A549 treated with Hydrocortisone at 1 μM for 4 hours (cell line): ENCODE data around the gene YPEL4. TPM values are rescaled to one million over a fixed set of nuclear protein-coding genes. Genes with fewer than 3 reads are reported as not detected.

ENCODE experiments used
- total RNA-seq: library from RNA; stranded (reverse); fragments of 200-300 nt; extraction: Qiagen RNA extraction; gene quantifications from 5 replicates; pipeline ENCODE4 v1.2.3, GENCODE V29; 2022

YPEL4 gene, protein sequence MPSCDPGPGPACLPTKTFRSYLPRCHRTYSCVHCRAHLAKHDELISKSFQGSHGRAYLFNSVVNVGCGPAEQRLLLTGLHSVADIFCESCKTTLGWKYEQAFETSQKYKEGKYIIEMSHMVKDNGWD
- total RNA-seq, result 0.18 to 0.39 TPM (median 0.28 TPM) in 5 replicates

DNA sequence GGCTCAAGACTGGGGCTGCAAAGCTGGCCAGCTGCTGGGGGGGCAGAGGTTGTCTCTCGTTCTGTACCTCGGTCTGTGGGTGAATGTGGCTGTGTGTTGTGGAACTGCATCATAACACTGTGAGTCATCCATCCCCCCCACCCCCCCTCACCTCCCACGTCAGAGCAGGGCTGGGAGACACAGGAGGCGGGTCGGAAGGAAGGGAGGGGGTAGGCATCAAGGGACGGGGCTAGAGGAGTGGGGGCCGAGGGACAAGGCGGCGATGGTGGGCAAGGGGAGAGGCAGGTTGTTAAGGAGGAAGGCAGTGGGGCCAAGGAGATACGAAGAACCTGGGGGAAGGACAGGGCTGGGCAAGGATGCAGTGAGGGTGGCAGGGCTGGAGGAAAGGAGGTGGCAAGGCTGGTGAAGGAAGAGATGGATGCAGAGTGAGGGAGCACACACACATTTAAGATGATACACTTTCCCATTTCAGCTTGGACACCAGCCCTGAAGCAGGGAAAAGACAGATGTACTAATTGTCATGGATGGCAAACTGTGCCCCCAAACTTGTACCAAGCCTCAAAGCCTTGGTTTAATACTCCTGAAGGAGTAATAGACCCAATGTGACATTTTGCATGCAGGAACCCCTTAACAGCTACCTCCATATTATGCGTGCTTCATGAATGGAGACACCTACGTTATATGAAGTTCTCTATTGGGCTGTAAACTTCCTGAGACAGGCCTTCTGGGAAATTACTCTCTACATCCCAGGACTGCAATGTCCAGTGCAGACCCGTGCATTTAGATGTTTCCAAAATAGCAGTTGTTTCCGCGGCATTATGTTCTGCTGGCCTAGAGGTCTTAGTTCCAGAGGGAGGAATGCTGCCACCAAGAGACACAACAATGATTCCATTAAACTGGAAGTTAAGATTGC, at the start of gene YPEL4:
TSS of gene YPEL4 (minus strand) at position 87 of the 913 bp plus-strand sequence. CDS start 2,805 bp downstream, outside the sequence.

DNA sequence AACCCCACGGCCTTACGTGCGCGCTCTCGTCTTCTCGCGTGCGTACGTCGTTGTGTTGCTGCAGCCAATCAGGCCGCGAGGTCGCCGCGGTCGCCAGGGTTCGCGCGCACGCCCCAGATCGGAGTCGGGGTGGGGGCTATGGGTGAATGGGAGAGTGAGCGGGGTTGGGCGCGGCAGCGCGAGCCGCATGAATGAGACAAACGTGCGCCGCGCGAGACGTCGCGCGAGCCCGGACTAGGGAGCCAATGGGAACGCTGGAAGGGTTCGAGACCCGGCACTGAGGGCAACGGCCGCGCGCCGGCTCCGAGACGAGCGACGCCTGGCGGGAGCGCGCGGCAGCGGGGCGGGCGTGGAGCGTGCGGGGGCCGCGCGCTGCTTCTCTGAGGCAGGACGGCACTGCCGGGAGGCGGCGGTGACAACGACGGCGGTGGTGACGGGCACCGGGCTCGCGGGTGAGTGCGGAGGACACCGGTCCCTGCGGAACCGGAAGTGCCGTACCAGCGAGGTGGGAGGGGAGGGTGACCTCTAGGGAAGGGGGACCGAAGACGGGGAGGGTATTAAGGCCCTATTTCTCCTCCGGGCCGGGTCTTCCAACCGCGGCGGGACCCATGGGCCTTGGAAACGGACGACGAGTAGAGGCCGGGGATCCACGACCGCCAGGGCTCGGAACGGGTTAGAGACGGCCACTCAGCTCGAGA, 18.2 kb upstream of the YPEL4 start, which contains the start of gene ZDHHC5:
TSS of gene ZDHHC5 (plus strand) at position 379 of the 698 bp plus-strand sequence. CDS start 4,977 bp downstream, outside the sequence.

DNA sequence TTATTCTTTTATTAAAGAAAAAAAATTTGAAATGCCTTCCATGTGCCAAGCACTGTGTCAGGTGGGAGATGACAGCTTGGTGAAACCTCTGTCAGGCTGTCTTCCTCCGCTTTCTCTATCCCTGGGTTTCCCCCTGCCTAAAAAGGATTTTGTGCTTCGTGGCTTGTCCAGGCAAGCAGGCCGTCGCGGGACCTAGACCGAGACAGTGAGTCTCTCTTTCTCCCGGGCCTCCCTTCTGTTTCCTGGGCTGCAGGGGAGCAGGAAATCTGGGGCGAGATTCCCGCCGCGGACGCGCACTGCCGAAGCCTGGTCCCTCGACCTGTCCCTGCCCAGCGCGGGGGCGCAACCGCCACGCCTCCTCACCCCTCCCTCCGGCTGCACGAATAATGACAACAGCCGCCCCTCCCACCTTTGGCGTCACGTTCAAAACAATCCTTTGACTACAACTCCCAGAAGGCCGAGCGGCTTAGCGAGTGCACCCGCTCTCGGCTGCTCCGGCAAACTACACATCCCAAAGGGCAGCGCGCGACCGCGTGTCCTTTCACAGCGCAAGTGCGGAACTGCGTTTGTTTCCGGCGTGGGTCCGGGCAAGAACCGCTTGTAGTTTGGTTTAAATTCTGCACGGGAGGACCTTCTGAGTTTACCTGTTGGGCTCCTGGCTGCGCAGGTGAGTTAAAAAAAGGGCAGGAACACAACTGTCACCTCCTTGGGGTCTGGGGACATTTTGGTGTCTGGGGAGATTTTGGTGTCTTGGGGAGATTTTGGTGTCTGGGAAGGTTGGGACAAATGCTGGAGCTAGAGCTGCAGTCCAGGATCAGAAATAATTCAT, 7.7 kb upstream of the YPEL4 start, which contains the start of gene CLP1:
TSS of gene CLP1 (plus strand) at position 569 of the 829 bp plus-strand sequence. CDS start 1,715 bp downstream, outside the sequence.

DNA sequence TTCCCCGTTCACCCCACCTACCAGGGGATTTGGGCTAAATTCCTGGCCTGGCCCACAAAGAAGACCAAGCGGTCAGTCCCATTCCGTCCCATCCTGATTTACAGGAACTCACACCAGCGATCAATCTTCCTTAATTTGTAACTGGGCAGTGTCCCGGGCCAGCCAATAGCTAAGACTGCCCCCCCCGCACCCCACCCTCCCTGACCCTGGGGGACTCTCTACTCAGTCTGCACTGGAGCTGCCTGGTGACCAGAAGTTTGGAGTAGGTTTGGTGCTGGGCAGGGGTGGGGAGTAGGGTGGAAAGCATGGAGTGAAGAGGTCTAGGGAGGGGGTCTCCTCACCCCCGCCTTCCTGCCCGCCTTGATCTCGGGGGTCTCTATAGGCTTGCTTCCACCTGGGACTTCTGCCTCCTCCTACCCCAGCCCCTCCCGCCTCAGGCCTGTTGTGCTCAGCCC, 52.2 kb downstream of the YPEL4 start, which contains the start of gene SERPING1:
TSS of gene SERPING1 (plus strand) at position 225 of the 455 bp plus-strand sequence. CDS start 586 bp downstream, outside the sequence.

Other genes with a start within 250 kb of the YPEL4 start
- 0.33 to 0.85 TPM (median 0.53 TPM) in 5 replicates for gene SLC43A3, start 222.8 kb downstream of the YPEL4 start, total RNA-seq
- gene RTN4RL2, start 189.4 kb downstream of the YPEL4 start, total RNA-seq, result 49.3 to 87.5 TPM (median 82.4 TPM) in 5 replicates
- gene SLC43A1, start 134.2 kb downstream of the YPEL4 start, total RNA-seq, result 2.1 to 2.7 TPM (median 2.4 TPM) in 5 replicates
- gene TIMM10, start 119.2 kb downstream of the YPEL4 start, total RNA-seq, result 142 to 175 TPM (median 153 TPM) in 5 replicates
- gene SMTNL1, start 112.3 kb downstream of the YPEL4 start, total RNA-seq, result not detected in 5 replicates
- gene UBE2L6, start 82.2 kb downstream of the YPEL4 start, total RNA-seq, result 36.5 to 43.9 TPM (median 43.0 TPM) in 5 replicates
- 0.53 to 1.3 TPM (median 0.88 TPM) in 5 replicates for gene SERPING1, start 52.2 kb downstream of the YPEL4 start, total RNA-seq
- 28.1 to 30.7 TPM (median 28.9 TPM) in 5 replicates for gene CLP1, start 7.8 kb upstream of the YPEL4 start, total RNA-seq
- 66.8 to 83.2 TPM (median 69.5 TPM) in 5 replicates for gene ZDHHC5, start 18.2 kb upstream of the YPEL4 start, total RNA-seq
- gene MED19, start 62.3 kb upstream of the YPEL4 start, total RNA-seq, result 24.9 to 35.2 TPM (median 29.8 TPM) in 5 replicates
- gene TMX2, start 62.7 kb upstream of the YPEL4 start, total RNA-seq, result 142 to 168 TPM (median 155 TPM) in 5 replicates
- 96.8 to 150 TPM (median 143 TPM) in 5 replicates for gene SELENOH, start 91.6 kb upstream of the YPEL4 start, total RNA-seq
- not detected in 5 replicates for gene BTBD18, start 101.9 kb upstream of the YPEL4 start, total RNA-seq
- 52.3 to 70.5 TPM (median 61.3 TPM) in 5 replicates for gene CTNND1, start 111.9 kb upstream of the YPEL4 start, total RNA-seq